GM23338 (cell line): Measurements from ENCODE around the gene HMGCS1. TPM values are rescaled to one million over a fixed set of nuclear protein-coding genes. Genes with fewer than 3 reads are reported as not detected.

Source experiments
- ATAC-seq: fragments of 200-7000 bp; cut with Tn5 transposase; 3 replicates; pipeline ENCODE4 v1.9.1; 2020
- DNase-seq: peaks from one replicate; pipeline ENCODE4 v3.0.0-alpha.2; 2015; ENCODE audit warnings: low spot score
- H2AFZ ChIP-seq: fragments of 200-600 bp; sonication (generic); 2 replicates; pipeline ENCODE4 v1.8.0; 2016; ENCODE audit warnings: antibody characterized with exemption, mild to moderate bottlenecking, moderate library complexity
- H3F3A ChIP-seq: fragments of 200-600 bp; sonication (generic); replicated peaks from 2 replicates; pipeline ENCODE4 v1.8.0; 2017; ENCODE audit warnings: antibody characterized with exemption, mixed run types, low read depth
- H3K27ac ChIP-seq: fragments of 200-600 bp; sonication (generic); 2 replicates; pipeline ENCODE4 v1.6.1; 2016; ENCODE audit warnings: low read depth
- H3K27me3 ChIP-seq: fragments of 200-600 bp; sonication (generic); 2 replicates; pipeline ENCODE4 v1.8.0; 2016; ENCODE audit warnings: mild to moderate bottlenecking, mixed run types, moderate library complexity; ENCODE audit not compliant: insufficient read depth
- H3K36me3 ChIP-seq: fragments of 200-600 bp; sonication (generic); 2 replicates; pipeline ENCODE4 v1.8.0; 2016; ENCODE audit warnings: mild to moderate bottlenecking; ENCODE audit not compliant: insufficient read depth
- H3K4me1 ChIP-seq: fragments of 200-600 bp; sonication (generic); 2 replicates; pipeline ENCODE4 v1.8.0; 2016; ENCODE audit warnings: mild to moderate bottlenecking, moderate library complexity; ENCODE audit not compliant: insufficient read depth
- H3K4me2 ChIP-seq: fragments of 200-600 bp; sonication (generic); 2 replicates; pipeline ENCODE4 v1.7.1; 2017; ENCODE audit warnings: mixed run types
- H3K4me3 ChIP-seq: fragments of 200-600 bp; sonication (generic); 2 replicates; pipeline ENCODE4 v1.6.1; 2016; ENCODE audit warnings: mixed run types
- H3K79me2 ChIP-seq: fragments of 200-600 bp; sonication (generic); replicated peaks from 2 replicates; pipeline ENCODE4 v1.8.0; 2017; ENCODE audit warnings: mild to moderate bottlenecking; ENCODE audit not compliant: insufficient read depth
- H3K9me2 ChIP-seq: fragments of 200-600 bp; sonication (generic); 2 replicates; pipeline ENCODE4 v1.8.0; 2017; ENCODE audit not compliant: insufficient read depth
- H4K20me1 ChIP-seq: fragments of 200-600 bp; sonication (generic); replicated peaks from 2 replicates; pipeline ENCODE4 v1.8.0; 2017; ENCODE audit warnings: mild to moderate bottlenecking; ENCODE audit not compliant: insufficient read depth
- H3K27ac Mint-ChIP-seq: 2 replicates; pipeline ENCODE4 v1.8.0; 2020; ENCODE audit warnings: inconsistent platforms, mild to moderate bottlenecking, moderate library complexity, mixed read lengths
- H3K27me3 Mint-ChIP-seq: 3 replicates; pipeline ENCODE4 v1.8.0; 2022; ENCODE audit warnings: low read depth, mild to moderate bottlenecking, moderate library complexity, mixed read lengths, inconsistent platforms; ENCODE audit not compliant: insufficient read depth, poor library complexity
- H3K36me3 Mint-ChIP-seq: 3 replicates; pipeline ENCODE4 v1.8.0; 2021; ENCODE audit warnings: low read depth, mild to moderate bottlenecking, inconsistent platforms, moderate library complexity, mixed read lengths
- H3K4me1 Mint-ChIP-seq: 3 replicates; pipeline ENCODE4 v1.8.0; 2020; ENCODE audit warnings: mild to moderate bottlenecking, inconsistent platforms, mixed read lengths
- H3K4me3 Mint-ChIP-seq: 3 replicates; pipeline ENCODE4 v1.8.0; 2021; ENCODE audit warnings: moderate library complexity, mild to moderate bottlenecking, inconsistent platforms, mixed read lengths
- H3K9me3 Mint-ChIP-seq: 3 replicates; pipeline ENCODE4 v1.8.0; 2020; ENCODE audit warnings: moderate library complexity, mild to moderate bottlenecking, inconsistent platforms, mixed read lengths
- CREB1 ChIP-seq: fragments of 250-450 bp; sonication (Bioruptor Pico); IDR thresholded peaks from 2 replicates; pipeline ENCODE4 v1.5.0; 2020; ENCODE audit warnings: low read depth, mild to moderate bottlenecking, moderate library complexity
- ETS1 ChIP-seq: IDR thresholded peaks from 2 replicates; pipeline ENCODE4 v1.6.1; 2016; ENCODE audit warnings: antibody characterized with exemption
- EZH2 ChIP-seq: fragments of 200-600 bp; sonication (generic); IDR thresholded peaks from one replicate; pipeline ENCODE4 v1.8.0; 2017; ENCODE audit warnings: antibody characterized with exemption, mild to moderate bottlenecking, low read depth; ENCODE audit not compliant: unreplicated experiment
- EZH2phosphoT487 ChIP-seq: fragments of 200-600 bp; sonication (generic); IDR thresholded peaks from one replicate; pipeline ENCODE4 v1.8.1; 2018; ENCODE audit warnings: antibody characterized with exemption; ENCODE audit not compliant: unreplicated experiment
- JUNB ChIP-seq: IDR thresholded peaks from one replicate; pipeline ENCODE4 v1.6.1; 2016; ENCODE audit warnings: antibody characterized with exemption; ENCODE audit not compliant: unreplicated experiment
- NANOG ChIP-seq: IDR thresholded peaks from 2 replicates; pipeline ENCODE4 v1.6.1; 2016; ENCODE audit warnings: antibody characterized with exemption, borderline replicate concordance
- POLR2AphosphoS5 ChIP-seq: IDR thresholded peaks from 2 replicates; pipeline ENCODE4 v1.6.1; 2016; ENCODE audit warnings: antibody characterized with exemption, low read depth
- REST ChIP-seq: IDR thresholded peaks from one replicate; pipeline ENCODE4 v1.6.1; 2018; ENCODE audit warnings: antibody characterized with exemption; ENCODE audit not compliant: unreplicated experiment
- STAT1 ChIP-seq: IDR thresholded peaks from one replicate; pipeline ENCODE4 v1.6.1; 2016; ENCODE audit warnings: antibody characterized with exemption; ENCODE audit not compliant: unreplicated experiment
- ZNF114 ChIP-seq: fragments of 250-450 bp; sonication (Bioruptor Pico); IDR thresholded peaks from 2 replicates; pipeline ENCODE4 v1.5.0; 2020; ENCODE audit warnings: mild to moderate bottlenecking, moderate library complexity
- ZNF331 ChIP-seq: fragments of 250-450 bp; sonication (Bioruptor Pico); IDR thresholded peaks from 2 replicates; pipeline ENCODE4 v1.5.0; 2020; ENCODE audit warnings: low read depth, mild to moderate bottlenecking, moderate library complexity
- ZNF462 ChIP-seq: fragments of 250-450 bp; sonication (Bioruptor Pico); IDR thresholded peaks from 2 replicates; pipeline ENCODE4 v1.5.0; 2020; ENCODE audit warnings: mild to moderate bottlenecking, moderate library complexity
- polyA plus RNA-seq: library from polyadenylated mRNA; unstranded; fragments of >200 nt; fragmentation: Nextera tagmentation; extraction: Ambion mirVana; gene quantifications from 2 replicates; pipeline ENCODE4 v1.2.1, GENCODE V29; 2016
- total RNA-seq: library from RNA; depleted of rRNA; stranded (reverse); fragments of >200 nt; shearing (Covaris generic); gene quantifications from 2 replicates; pipeline ENCODE4 v1.2.3, GENCODE V29; 2014
- TF ChIP-seq, protein P1 (sequence below), 2 experiments: fragments of 200-600 bp in 1 of 2; sonication (generic) in 1 of 2; conservative IDR thresholded peaks; 2 replicates each; pipeline versions ENCODE4 v1.5.1 to v1.6.1; 2016 to 2017; ENCODE audit warnings: antibody characterized with exemption in 2 of 2, low read depth in 2 of 2, mild to moderate bottlenecking in 2 of 2, moderate library complexity in 1 of 2

Gene HMGCS1
- total and polyA plus RNA-seq, 2 experiments from 2014 or later = 172 to 278 TPM

GRCh38 chr5:43309122-43309521, 4.1 kb downstream of the HMGCS1 start:
- Histone ChIP-seq H3K36me3 (peaks cover 5% of the 10 kb centered on the region; the same call in 1 of the 2 replicates), H3K27me3 (no peaks in the 10 kb centered on the region), H3K79me2 (peaks cover 92% of the 10 kb centered on the region), H3K4me1 (peaks cover 68% of the 10 kb centered on the region), H3K27ac (peak overlapping the region; percentile 46; the same call in 1 of the 2 replicates), H4K20me1 (peaks cover 78% of the 10 kb centered on the region), H3K4me3 (peak overlapping the region; percentile 77), H3K9me2 (no peaks in the 10 kb centered on the region), H3K4me2 (peak overlapping the region; percentile 79), H3F3A (no peaks in the 10 kb centered on the region), H2AFZ (no peak overlapping the region)
- H3K36me3 Mint-ChIP-seq = peaks cover 63% of the 10 kb centered on the region; the same call in 2 of the 3 replicates
- H3K9me3 Mint-ChIP-seq = peaks cover 4% of the 10 kb centered on the region; the same call in 1 of the 3 replicates
- DNase-seq = peak; percentile 22
- H3K27me3 Mint-ChIP-seq = peaks cover 5% of the 10 kb centered on the region
- H3K4me3 Mint-ChIP-seq = peak overlapping the region; percentile 60
- no peak for ATAC-seq
- TF ChIP-seq ZNF462 (CRISPR knock-in tag) (no peak), CREB1 (CRISPR knock-in tag) (no peak), JUNB (no peak), ZNF331 (CRISPR knock-in tag) (no peak), POLR2AphosphoS5 (no peak), EZH2phosphoT487 (no peak), NANOG (no peak), ETS1 (no peak), STAT1 (no peak), EZH2 (no peak), ZNF114 (no peak), REST (no peak)
- TF ChIP-seq, protein P1, sequence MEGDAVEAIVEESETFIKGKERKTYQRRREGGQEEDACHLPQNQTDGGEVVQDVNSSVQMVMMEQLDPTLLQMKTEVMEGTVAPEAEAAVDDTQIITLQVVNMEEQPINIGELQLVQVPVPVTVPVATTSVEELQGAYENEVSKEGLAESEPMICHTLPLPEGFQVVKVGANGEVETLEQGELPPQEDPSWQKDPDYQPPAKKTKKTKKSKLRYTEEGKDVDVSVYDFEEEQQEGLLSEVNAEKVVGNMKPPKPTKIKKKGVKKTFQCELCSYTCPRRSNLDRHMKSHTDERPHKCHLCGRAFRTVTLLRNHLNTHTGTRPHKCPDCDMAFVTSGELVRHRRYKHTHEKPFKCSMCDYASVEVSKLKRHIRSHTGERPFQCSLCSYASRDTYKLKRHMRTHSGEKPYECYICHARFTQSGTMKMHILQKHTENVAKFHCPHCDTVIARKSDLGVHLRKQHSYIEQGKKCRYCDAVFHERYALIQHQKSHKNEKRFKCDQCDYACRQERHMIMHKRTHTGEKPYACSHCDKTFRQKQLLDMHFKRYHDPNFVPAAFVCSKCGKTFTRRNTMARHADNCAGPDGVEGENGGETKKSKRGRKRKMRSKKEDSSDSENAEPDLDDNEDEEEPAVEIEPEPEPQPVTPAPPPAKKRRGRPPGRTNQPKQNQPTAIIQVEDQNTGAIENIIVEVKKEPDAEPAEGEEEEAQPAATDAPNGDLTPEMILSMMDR (conservative IDR thresholded peaks at IDR 0.05; ENCODE audit: low read depth in 2 of 2) = no peak
- peak overlapping the region; percentile 83 for H3K27ac Mint-ChIP-seq
- peaks cover 61% of the 10 kb centered on the region for H3K4me1 Mint-ChIP-seq
